ENCODE measurements around the gene MCF2L2. TPM values are rescaled to one million over a fixed set of nuclear protein-coding genes. Genes with fewer than 3 reads are reported as not detected.
"Not testable (repeated sequence)": the region's sequence is repeated elsewhere in the genome, so short reads cannot be mapped to it uniquely, and the experiment has no call there.

The MCF2L2 gene
- total and polyA plus RNA-seq, 2 experiments from 2014 or later = 4.4 to 12.9 TPM

- Histone ChIP-seq H3K27me3 (no peaks in the 10 kb centered on the region), H3K4me3 (no peak overlapping the region), H3K36me3 (no peaks in the 10 kb centered on the region), H3K4me1 (ENCODE audit: low read depth) (no peaks in the 10 kb centered on the region), H3K27ac (no peak overlapping the region), H3K9me3 (ENCODE audit: low read depth) (no peaks in the 10 kb centered on the region)
- no peak for TF ChIP-seq CTCF (IDR thresholded peaks at IDR 0.05; ENCODE audit: low read depth, low read length)
- no peak for DNase-seq (ENCODE audit: low read depth in 1 of 2, low spot score in 1 of 2)
Observed at GRCh38 chr3:183233966-183234365, 194.5 kb downstream of the MCF2L2 start.

- Histone ChIP-seq H3K27me3 (no peaks in the 10 kb centered on the region), H3K4me3 (no peak overlapping the region), H3K4me1 (ENCODE audit: low read depth) (no peaks in the 10 kb centered on the region), H3K27ac (no peak overlapping the region), H3K36me3 (no peaks in the 10 kb centered on the region), H3K9me3 (ENCODE audit: low read depth) (no peaks in the 10 kb centered on the region)
- DNase-seq (ENCODE audit: low read depth in 1 of 2, low spot score in 1 of 2) = no peak
- TF ChIP-seq CTCF (IDR thresholded peaks at IDR 0.05; ENCODE audit: low read depth, low read length) = no peak
Observed at GRCh38 chr3:183230826-183231225, 197.6 kb downstream of the MCF2L2 start.

- H3K4me1 ChIP-seq (ENCODE audit: low read depth); H3K4me3 ChIP-seq; H3K9me3 ChIP-seq (ENCODE audit: low read depth); H3K36me3 ChIP-seq; H3K27me3 ChIP-seq; H3K27ac ChIP-seq; DNase-seq (ENCODE audit: low read depth in 1 of 2, low spot score in 1 of 2): not testable (repeated sequence)
Observed at GRCh38 chr3:183230251-183230650, 198.2 kb downstream of the MCF2L2 start.

GRCh38 chr3:183229178-183229577 lies 199.2 kb downstream of the MCF2L2 start:
- no peaks in the 10 kb centered on the region for H3K36me3 ChIP-seq
- H3K9me3 ChIP-seq (ENCODE audit: low read depth) = no peaks in the 10 kb centered on the region
- H3K4me3 ChIP-seq = no peak overlapping the region
- no peak overlapping the region for H3K27ac ChIP-seq
- TF ChIP-seq CTCF (IDR thresholded peaks at IDR 0.05; ENCODE audit: low read depth, low read length) = no peak
- H3K4me1 ChIP-seq (ENCODE audit: low read depth) = no peaks in the 10 kb centered on the region
- DNase-seq (ENCODE audit: low read depth in 1 of 2, low spot score in 1 of 2) = no peak
- H3K27me3 ChIP-seq = no peaks in the 10 kb centered on the region

- no peak for TF ChIP-seq CTCF (IDR thresholded peaks at IDR 0.05; ENCODE audit: low read depth, low read length)
- no peak for DNase-seq (ENCODE audit: low read depth in 1 of 2, low spot score in 1 of 2)
- Histone ChIP-seq H3K27ac (no peak overlapping the region), H3K27me3 (no peaks in the 10 kb centered on the region), H3K36me3 (peaks cover 2% of the 10 kb centered on the region), H3K4me3 (no peak overlapping the region), H3K9me3 (ENCODE audit: low read depth) (no peaks in the 10 kb centered on the region), H3K4me1 (ENCODE audit: low read depth) (no peaks in the 10 kb centered on the region)
Observed at GRCh38 chr3:183227586-183227985, 200.8 kb downstream of the MCF2L2 start.

GRCh38 chr3:183226333-183226890 lies 202.0 kb downstream of the MCF2L2 start:
- Histone ChIP-seq H3K27ac (no peak overlapping the region), H3K4me3 (no peak overlapping the region)
- TF ChIP-seq CTCF (IDR thresholded peaks at IDR 0.05; ENCODE audit: low read depth, low read length) = no peak

More at GRCh38 chr3:183226333-183226890, 202.0 kb downstream of the MCF2L2 start:
- H3K27me3 ChIP-seq = no peaks in the 10 kb centered on the region
- peaks cover 2% of the 10 kb centered on the region for H3K36me3 ChIP-seq
- H3K9me3 ChIP-seq (ENCODE audit: low read depth) = no peaks in the 10 kb centered on the region
- no peak for DNase-seq (ENCODE audit: low read depth in 1 of 2, low spot score in 1 of 2)
- no peaks in the 10 kb centered on the region for H3K4me1 ChIP-seq (ENCODE audit: low read depth)
